Dermis microvascular lymphatic vessel endothelial cell (primary cell): ENCODE measurements around the gene PRKCZ. TPM values are rescaled to one million over a fixed set of nuclear protein-coding genes. Genes with fewer than 3 reads are reported as not detected.

Experiments
- DNase-seq, 2 donors: peaks; one replicate each; pipeline versions ENCODE4 v3.0.0 to v3.0.0-alpha.2; 2010; ENCODE audit warnings: low read depth in 2 of 2
- total RNA-seq: library from RNA; depleted of rRNA; stranded (reverse); fragments of >200 nt; gene quantifications from 2 replicates; pipeline ENCODE4 v1.2.1, GENCODE V29; 2014

Gene PRKCZ
- total RNA-seq, 1 donor from 2014 or later: 24.0 TPM

DNA sequence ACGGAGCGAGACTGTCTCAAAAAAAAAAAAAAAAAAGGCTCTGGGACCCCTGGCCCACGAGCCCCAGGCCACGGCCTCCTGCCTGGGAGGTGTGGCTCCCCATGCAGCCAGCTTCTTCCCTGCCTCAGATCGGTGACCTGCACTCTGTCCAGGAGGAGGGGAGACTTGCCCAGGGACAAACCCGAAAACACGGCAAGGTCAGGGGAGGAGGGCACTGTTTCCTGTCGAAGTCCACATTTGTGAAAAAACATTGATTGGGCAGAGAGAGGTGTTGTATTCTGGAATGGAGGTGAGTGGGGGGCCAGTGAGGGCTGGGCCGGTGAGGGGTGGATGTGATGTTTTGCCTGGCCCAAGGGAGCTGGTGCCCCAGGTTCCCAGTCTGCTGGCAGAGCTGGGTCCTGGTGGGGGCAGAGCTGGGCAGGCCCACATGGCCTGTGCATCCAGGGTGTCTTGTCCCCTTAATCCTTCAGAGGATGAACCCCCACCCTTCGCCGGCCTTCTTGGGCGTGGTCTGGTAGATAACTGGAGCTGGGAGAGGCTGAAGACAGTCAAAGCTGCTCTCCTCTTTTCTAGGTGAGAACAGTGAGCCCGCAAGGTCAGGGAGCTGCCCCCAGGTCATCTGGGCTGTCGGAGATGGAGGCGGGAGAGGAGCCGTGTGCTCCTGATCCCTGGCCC, 156.7 kb downstream of the PRKCZ start:
- no peak for DNase-seq

DNA sequence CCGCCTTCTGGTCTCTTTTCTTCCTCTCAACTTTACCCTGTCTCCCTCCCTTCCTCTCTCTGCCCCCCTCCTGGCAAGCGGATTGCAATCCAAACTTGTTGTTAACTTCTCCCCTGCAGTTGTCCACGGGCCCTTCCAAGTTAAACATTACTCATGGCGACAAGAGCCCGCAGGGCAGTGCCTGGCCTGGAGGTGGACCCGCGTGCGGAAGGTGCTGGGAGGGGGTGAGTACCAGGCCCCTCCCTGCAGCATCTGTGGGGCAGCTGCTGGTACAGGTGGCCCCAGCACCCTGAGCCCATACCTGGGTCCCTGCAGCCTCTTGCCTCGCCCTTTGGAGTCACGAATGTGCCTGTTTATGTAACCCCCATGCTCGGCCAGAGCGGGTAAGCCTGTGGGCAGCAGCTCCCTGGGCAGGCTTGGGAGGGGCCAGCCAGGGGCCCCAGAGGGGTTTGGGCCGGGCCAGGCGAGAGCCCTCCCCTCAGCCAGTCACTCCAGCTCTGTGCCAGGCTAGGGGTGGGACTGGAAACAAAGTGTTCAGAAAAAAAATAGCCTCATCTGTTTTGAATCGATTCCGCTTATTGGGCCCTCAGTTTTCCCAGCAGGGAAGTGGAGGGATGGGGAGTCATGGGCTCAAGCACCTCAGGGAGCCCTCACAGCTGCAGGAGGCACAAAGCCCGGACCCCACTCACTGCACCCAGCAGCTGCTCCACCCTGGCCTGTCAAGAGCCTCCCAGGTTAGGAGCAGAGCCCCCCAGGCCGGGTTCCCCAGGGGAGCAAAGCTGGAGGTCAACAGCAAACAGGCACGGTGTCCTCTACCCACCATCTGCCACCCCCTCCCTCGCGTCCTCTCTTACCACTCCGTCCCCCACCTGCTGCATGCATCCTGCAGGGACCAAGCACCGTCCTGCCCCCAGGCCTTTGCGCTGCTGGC, 158.4 kb downstream of the PRKCZ start:
- DNase-seq: peak; percentile 69 to 82

DNA sequence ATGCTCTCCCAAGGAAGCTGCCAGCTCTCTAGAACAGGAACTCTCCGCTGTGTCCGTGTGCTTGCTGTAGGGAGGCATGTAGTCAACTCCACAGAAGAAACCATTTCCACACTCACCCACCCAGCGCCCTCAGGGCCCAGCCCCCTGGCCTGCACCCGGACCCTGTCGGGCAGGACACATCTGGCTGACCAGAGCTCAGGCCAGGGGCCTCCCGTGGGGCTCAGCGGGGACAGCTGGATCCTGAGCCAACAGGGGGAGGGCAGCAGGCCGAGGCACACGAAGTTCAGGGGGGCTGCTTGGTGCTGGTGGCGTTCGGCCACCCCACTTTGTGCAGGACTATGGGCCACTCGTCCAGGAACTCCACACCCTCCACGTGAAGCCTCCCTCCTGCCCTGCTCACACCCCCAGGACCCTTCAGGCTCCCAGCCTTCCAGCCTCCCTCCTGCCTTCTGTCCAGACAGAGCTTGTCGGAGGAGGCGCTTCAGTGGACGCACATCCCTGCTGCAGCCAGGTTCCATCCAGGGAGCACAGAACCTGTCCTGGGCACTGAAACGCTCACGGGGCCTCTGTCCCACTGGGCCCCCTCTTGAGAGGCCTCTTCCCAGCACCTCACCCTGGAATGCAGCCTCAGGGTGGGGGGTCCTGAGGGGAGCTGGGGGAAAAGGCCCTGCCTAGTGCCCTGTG, 159.3 kb downstream of the PRKCZ start:
- DNase-seq: no peak

DNA sequence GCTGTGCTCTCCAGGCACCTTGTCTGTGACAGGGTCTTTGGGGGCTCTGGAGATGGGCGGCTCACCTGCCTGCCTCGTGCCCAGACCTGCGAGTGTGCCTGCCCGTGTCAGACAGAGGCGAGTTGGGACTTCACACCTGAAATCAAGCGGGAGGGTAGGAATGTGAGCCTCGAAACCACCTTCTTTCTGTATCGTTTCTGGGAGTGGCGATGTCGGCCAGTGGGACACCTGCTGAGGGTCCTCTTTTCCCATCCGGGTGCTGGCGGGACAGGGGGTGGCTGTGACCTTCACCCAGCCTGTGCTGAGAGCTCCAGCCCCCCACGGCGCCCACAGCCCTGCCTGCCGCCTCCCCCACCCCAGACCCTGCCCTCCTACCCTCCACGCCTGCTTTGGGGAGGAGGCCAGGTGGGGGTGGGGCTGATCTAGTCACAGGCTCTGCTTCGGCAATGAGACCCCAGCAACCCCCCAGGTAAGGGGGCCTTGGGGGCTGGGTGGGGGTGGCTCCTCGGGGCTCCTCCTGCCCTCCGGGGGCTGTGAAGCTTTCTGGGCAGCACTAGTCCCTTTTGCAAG, 160.0 kb downstream of the PRKCZ start:
- no peak for DNase-seq

DNA sequence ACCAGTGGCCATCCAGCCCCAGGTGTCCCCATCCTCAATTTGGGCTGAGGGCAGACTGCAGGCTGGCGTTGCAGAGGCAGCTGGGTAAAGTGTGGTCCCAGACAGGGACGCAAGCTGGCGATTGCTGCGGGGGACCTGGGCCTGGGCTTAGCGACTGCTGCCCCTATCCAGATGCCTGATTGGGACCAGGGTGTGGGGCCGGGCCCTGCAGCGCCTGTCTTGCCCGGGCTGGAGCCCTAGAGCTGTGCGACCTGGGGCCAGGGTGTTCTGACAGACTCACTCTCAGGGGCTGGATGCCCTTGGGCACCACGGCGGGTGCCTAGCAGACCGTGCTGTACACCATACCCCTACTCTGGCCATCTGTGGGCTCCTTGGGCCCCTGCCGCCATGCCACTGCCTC, 160.6 kb downstream of the PRKCZ start:
- DNase-seq: no peak

DNA sequence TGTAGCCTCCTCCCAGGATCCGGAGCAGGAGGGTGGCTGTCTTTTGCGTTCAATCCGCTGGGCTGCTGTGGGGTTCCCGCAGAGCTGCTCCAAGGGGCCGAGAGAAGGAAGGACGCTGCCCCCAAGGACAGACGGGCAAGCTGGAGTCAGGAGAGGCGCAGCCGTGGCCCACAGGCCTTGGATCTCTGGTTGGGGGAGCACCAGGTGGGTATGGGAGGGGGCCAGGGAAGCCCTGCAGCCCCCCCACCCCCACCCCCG, 162.0 kb downstream of the PRKCZ start:
- DNase-seq: no peak

DNA sequence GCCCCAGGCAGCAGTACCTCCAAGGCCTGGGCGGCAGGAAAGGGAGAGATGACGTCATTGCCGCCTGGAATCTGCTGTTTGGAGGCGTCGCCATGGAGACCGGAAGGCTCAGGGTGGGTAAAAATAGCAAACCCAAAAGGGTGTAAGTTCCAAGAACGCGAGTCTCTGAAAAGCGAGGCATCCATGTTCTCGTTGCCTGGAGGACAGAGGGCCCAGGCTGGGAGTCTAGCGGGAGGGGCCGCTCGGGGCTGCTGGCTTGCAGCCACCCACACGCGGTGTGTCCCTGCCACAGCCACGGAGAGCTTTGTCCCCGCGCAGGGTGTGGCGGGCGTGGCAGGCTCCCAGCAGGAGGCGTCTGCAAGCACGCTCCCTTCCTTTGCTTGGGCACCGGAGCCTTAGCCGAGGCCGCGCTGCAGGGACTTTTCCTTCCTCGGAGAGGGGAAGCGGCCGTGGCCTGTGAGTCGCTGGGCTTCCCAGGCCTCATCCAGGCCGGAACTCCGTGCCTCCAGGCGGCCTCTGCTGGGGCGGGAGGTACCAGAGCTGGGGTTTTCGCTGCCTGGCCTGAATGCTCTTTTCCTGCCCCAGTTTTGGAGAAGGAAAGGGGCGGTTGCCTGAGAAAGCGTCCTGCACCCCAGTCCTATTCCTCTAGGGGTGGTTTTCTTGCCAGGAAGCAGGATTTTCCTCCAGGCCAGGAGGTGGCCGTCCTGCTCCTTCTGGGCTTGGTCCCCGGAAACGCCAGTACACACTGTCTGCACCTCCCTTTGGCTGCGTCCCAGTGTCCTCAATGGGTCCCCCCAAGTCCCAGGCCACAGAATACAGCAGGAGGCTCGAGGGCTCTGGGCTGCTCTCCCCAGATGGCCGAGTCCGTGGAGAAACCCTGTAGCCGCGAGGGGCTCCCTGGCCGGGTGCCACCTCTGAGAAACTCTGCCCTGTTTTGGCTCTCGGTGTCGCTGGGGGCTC, 162.6 kb downstream of the PRKCZ start:
- peak; percentile 94 to 95 for DNase-seq

DNA sequence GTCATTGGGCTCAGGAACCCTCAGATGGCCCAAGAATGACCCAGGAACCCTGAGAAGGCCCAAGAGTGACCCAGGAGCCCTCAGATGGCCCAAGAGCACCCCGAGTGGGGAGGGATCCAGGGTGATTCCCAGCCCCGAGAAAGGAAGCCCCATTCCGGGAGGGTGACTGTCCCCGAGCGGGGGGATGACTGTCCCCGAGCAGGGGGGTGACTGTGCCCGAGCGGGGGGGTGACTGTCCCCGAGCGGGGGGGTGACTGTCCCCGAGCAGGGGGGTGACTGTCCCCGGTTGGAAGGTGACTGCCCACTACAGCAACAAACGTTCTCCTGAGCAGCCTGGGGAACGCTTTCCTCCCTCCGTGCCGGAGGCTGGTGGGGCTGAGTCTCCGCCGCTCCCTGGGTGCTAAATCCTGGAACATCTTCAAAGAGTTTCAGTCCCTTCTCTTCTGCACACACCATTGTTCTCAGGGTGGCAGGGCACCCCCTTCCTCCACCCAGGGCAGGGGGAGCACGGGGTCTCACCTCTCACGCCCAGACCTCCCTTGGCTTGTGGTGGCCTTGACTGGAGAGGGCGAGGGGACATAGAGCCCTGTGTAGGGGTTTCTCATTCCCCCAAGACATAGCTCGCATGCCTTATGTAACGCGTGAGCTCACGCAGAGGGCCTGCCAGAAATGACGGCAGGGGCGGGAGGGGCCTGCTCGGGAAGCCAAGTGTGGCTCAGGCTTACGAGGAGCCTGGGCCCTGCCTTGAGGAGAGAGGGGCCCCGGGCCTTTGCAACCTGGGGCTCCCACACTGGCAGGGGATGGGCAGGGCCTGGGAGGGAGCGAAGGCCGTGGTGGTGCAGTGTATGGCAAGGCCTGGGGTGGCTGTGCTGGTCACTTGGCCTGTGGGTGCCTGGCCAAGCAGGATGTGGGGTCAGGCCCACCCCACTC, 163.6 kb downstream of the PRKCZ start:
- DNase-seq: no peak

DNA sequence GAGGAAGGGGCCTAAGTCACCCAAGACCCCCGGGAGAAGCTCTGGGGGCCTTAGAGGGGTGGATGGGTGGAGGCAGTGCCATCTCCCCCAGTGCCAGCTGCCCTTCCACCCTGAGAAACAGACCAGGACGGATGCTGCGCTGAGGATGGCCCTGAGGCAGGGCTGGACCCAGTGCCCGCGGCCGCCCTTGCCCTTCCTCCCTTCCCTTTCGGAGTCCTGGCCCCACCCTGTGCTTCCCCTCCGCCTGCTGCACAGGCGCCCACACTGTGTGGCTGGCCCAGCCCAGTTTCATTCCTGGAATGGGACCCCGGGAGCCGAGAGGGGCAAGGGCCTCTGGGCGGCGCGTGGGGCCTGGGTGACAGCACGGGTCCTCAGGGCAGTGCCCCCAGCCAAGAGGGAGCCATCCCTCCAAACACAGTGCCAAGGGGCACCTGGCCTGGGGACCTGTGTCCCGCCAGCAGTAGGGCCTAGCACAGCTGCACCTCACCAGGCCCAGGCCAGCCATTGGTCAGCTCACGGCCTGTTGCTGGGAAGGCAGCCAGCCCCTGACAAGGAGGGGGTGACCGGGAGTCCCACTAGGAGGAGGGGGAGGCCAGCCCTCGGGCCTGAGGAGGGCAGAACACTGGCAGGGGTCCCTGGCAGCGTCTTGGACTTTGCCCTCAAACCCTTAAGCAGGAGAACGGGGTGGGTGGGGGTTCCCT, 164.5 kb downstream of the PRKCZ start:
- DNase-seq: no peak

DNA sequence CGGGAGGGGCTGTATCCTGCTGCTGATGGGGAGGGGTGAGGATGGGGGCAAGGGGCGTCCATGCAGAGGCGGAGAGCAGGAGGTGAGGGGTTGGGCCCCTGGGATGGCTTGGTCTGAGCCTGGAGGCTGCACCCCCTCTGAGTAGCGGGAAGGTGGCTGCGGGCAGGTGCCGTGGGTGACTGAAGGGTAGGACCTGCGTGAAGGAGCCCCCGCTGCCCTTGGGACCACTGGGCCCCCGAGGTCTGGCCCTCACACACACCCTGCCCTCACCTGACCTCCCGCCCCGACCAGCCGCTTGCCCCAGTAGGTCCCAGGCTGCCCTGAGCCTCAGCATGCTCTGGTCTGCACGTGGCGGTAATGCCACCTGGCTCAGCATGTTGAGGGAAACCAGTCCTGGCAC, 165.1 kb downstream of the PRKCZ start:
- no peak for DNase-seq

DNA sequence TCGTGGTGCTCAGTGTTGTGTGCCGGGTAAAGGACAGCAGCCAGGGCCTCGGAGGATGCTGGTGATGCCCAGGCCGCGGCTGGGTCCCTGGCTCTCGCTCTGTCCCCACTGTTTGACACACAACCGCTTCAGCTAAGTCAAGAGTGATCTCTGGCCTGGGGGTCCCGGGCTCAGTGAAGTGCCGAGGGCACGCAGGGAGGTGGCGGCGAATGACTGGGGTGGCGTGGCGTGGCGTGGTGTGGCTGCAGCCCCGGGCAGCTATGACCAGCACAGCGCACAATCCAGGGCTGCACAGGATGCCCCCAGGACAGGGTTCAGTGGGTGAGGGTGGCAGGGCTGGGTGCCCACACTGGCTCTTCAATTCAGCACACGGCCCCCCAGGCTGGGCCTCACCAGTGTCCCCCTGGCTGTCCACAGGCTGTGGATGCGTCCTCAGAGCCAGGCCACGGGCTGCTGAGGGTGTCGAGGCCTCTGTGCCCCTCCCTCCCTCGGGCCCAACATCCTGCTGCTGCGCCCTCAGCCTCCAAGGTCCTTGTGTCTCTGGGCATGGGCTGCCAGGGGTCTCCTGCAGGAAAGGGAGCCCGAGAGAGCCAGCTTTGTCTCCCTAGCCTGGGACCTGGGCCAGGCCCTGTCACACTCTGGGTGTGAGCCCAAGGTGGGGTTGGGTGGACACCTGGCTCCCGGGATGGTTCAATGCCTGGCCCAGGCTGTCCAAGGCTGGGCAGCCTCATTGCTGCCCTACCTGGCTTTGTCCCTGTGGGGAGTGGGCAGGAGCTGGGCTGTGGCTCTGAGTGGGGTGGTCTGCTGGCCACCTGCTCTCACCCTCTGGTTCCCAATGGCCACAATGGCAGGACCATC, 165.9 kb downstream of the PRKCZ start:
- DNase-seq: no peak

DNA sequence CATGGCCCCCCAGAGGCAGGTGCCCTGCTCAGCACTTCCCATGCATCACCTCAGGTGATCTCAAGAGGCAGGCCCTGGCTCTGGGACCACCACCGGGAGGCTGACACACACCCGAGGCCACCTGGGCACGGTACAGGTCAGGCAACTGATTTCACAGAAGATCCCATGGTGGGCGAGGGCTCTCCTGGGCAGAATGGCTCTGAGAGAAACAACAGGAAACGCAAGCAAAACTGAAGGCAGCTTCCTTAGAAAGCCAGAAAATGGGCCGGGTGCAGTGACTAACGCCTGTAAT, 166.5 kb downstream of the PRKCZ start:
- no peak for DNase-seq

DNA sequence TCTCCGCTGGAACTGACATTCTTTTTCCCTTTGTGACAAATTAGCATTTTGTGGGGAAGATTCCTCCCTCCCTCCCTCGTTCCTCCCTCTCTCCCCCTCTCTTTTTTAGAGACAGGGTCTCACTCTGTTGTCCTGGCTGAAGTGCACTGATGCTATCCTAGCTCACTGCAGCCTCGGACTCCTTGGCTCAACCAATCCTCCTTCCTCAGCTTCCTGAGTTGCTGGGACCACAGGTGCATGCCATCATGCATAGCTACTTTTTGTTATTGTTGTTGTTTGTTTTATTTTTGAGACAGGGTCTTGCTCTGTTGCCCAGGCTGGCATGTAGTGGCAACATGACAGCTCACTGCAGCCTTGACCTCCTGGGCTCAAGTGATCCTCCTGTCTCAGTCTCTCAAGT, 171.1 kb downstream of the PRKCZ start:
- DNase-seq: no peak

DNA sequence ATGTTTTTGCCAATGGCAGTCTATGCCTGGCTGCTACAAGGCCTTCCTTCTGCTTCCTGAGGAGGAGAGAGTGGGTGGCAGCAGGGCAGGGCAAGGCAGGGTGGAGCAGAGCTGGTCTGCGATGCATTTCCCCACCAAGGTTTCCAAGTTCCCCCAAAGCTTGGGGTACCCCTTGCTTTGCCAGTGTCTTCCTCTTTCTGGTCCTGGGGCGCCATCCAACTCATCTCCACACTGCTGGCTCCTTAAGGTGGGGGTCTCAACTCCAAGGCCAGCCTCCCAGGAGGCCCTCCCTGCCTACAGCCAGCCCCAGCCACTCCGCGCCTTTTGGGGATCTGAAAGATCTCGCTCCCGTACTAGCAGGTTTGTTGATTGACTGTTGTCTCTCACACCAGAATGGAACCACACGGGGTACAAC, 174.0 kb downstream of the PRKCZ start:
- DNase-seq: no peak

DNA sequence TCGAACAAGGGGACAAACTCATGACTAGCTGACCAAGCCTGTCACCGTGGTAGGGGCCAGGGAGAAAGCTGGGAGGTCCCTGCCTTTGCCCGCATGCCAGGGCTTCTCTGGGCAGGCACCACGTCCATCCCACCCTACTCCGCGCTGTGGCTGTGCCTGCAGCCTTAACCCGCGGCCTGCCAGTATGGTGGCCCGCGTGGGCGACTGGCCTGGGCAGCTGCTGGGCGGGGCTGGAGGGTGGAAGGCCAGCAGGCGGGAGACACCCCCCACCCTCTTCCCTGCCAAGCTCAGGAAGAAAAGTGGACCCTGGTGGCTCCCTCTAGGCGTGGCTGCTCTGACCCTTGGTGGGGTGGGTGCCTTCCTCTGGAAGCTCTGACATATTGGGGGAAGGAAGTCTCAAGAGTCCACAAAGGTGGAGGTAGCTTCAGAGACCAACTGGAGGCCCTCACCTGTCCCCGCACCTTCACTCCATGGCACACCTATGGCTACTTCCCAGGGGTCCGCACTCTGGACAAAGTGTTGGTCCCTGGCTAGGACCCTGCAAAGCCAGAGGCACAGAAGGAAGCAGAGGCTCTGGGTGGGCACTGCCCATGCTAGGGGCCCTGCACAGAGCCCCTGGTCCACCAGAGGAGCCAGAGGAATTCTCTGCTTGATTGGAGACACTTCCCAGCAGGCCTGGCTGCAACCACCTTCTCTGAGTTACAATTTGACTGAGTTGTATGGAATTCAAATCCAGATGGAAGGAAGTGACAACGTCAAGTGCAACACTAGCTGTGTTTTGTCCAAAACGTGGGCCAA, 174.6 kb downstream of the PRKCZ start:
- no peak for DNase-seq

DNA sequence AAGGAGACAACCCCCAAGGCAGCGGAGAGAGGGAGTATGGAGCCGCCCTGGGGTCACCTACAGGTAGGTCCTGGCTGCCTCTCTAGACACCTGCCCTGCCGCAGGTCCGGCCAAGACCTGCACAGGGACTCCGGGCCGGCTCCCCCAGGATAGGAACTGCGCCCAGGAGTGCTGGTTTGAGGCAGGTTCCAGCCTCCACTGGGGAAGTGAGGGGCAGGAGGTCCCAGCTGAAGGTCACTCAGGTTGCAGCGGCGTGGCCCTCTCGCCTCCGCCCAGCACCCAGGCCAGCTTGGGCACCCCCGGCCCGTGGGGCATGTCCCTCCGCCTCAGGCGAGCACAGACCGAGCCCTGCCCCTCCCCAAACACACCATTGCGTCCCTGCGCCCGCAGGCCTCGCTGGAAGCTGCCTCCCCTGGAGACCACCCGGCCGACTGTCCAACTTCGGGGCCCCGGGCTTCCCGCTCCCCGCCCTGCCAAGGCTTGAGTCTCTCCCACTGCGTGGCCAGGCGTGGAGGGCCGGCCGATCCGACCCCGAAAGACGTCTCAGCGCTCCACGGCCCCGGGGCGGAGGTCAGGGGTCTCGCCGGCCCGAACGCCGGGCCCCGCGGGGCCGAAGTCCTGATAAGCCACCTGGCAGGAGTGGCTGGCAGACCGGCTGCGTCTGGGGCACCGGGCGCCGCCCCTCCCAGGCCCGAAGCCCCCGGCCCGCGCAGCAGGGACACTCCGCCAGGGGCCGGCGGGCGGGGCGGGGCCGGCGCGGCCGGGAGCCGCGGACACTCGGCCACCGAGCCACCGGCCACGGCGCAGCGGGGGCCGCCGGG, 176.5 kb downstream of the PRKCZ start:
- DNase-seq: no peak
